GM19193 (cell line): ENCODE results near the gene AQP4.

ENCODE experiments used
- POLR2A ChIP-seq: IDR thresholded peaks from 4 replicates; pipeline ENCODE4 v1.6.1; 2011; ENCODE audit not compliant: insufficient read depth, insufficient read length; ENCODE audit errors: extremely low read depth

The AQP4 gene

GRCh38 chr18:26863921-26864497 is 1.5 kb downstream of the AQP4 start:
- no peak for TF ChIP-seq POLR2A

GRCh38 chr18:26863122-26863879 is 2.2 kb downstream of the AQP4 start:
- TF ChIP-seq POLR2A = no peak

GRCh38 chr18:26862084-26862483 is 3.4 kb downstream of the AQP4 start:
- TF ChIP-seq POLR2A = no peak

GRCh38 chr18:26854292-26854881 is 11.1 kb downstream of the AQP4 start:
- no peak for TF ChIP-seq POLR2A

GRCh38 chr18:26853401-26853800 is 12.1 kb downstream of the AQP4 start:
- no peak for TF ChIP-seq POLR2A

- TF ChIP-seq POLR2A = no peak
These were observed 21.7 kb downstream of the AQP4 start for GRCh38 chr18:26843760-26844159.

- no peak for TF ChIP-seq POLR2A
These were observed 24.5 kb downstream of the AQP4 start for GRCh38 chr18:26840965-26841364.

GRCh38 chr18:26839609-26840008 is 25.9 kb downstream of the AQP4 start:
- TF ChIP-seq POLR2A = no peak

- no peak for TF ChIP-seq POLR2A
These were observed 33.2 kb downstream of the AQP4 start for GRCh38 chr18:26832302-26832701.

GRCh38 chr18:26827581-26827980 is 37.9 kb downstream of the AQP4 start:
- no peak for TF ChIP-seq POLR2A

- TF ChIP-seq POLR2A = no peak
These were observed 38.8 kb downstream of the AQP4 start for GRCh38 chr18:26826656-26827235.

GRCh38 chr18:26821181-26821580 is 44.3 kb downstream of the AQP4 start:
- TF ChIP-seq POLR2A = no peak

GRCh38 chr18:26819046-26819445 is 46.5 kb downstream of the AQP4 start:
- TF ChIP-seq POLR2A = no peak

- no peak for TF ChIP-seq POLR2A
These were observed 47.0 kb downstream of the AQP4 start for GRCh38 chr18:26818461-26818860.

- no peak for TF ChIP-seq POLR2A
These were observed 52.5 kb downstream of the AQP4 start for GRCh38 chr18:26813043-26813442.

GRCh38 chr18:26812462-26812861 is 53.0 kb downstream of the AQP4 start:
- TF ChIP-seq POLR2A = no peak
